Stimulated activated naive CD8-positive, alpha-beta T cell treated with anti-CD3 and anti-CD28 coated beads, Interleukin-15, Interleukin-2, amounts not matched to agents 100 ng/mL and 50 ng/mL, for 24 hours (primary cell): Measurements from ENCODE around the gene NT5C2.
A peak's percentile ranks its signal among the peaks of the same experiment; 100 is the strongest.

ENCODE experiments used
- H3K27ac Mint-ChIP-seq: one replicate; pipeline ENCODE4 v1.8.0; 2021; ENCODE audit warnings: mild to moderate bottlenecking, mixed read lengths
- H3K27me3 Mint-ChIP-seq: one replicate; pipeline ENCODE4 v1.8.0; 2021; ENCODE audit warnings: mixed read lengths
- H3K36me3 Mint-ChIP-seq: one replicate; pipeline ENCODE4 v1.8.0; 2021; ENCODE audit warnings: low read depth, mixed read lengths
- H3K4me1 Mint-ChIP-seq: one replicate; pipeline ENCODE4 v1.8.0; 2021; ENCODE audit warnings: low read depth, mixed read lengths
- H3K4me3 Mint-ChIP-seq: one replicate; pipeline ENCODE4 v1.8.0; 2021; ENCODE audit warnings: mild to moderate bottlenecking, mixed read lengths
- H3K9me3 Mint-ChIP-seq: one replicate; pipeline ENCODE4 v1.8.0; 2021; ENCODE audit warnings: mixed read lengths

Gene NT5C2

DNA sequence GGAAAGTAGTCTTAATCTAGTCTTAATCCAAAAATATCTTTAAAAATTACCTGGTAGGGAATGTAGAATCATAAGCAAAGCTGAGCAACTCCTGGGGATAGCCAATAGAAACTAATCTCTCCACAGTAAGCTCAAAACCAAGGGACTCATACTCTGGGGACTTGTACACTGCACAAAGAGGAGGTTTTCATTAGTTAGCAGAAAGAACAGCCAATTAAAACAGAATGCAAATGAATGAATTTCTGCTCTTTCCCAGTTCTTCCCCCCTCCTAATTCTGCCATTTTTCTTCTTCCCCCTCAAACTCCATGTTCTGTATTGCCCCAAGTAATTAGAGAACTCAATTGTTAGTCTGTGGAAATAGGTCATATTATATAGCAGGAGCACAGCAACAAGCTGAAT is 86.5 kb downstream of the NT5C2 start:
- no peak overlapping the region for H3K27ac Mint-ChIP-seq
- no peak overlapping the region for H3K4me3 Mint-ChIP-seq
- H3K36me3 Mint-ChIP-seq = peaks cover 38% of the 10 kb centered on the region
- no peaks in the 10 kb centered on the region for H3K9me3 Mint-ChIP-seq
- H3K27me3 Mint-ChIP-seq = no peaks in the 10 kb centered on the region
- peaks cover 7% of the 10 kb centered on the region for H3K4me1 Mint-ChIP-seq

DNA sequence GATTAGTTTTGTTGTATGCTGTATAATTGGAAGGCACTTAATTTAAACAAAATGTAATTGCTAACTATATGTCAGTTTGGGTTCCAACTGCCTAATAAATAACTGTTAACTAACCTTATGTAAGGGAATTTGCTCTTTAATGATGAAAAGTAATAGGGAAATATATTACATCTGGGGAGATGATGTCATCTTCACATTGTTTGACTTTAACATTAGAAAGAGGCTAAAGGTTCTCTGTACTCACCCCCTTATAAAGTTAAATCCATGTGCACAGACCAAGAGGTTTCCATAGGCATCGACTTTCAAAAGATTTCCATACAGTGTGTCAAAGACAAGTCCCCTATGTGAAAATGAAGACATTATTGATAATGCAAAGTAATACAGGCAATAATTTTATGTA is 87.6 kb downstream of the NT5C2 start:
- H3K4me3 Mint-ChIP-seq = no peak overlapping the region
- no peaks in the 10 kb centered on the region for H3K4me1 Mint-ChIP-seq
- no peak overlapping the region for H3K27ac Mint-ChIP-seq
- H3K36me3 Mint-ChIP-seq = peaks cover 36% of the 10 kb centered on the region
- no peaks in the 10 kb centered on the region for H3K27me3 Mint-ChIP-seq
- H3K9me3 Mint-ChIP-seq = no peaks in the 10 kb centered on the region

DNA sequence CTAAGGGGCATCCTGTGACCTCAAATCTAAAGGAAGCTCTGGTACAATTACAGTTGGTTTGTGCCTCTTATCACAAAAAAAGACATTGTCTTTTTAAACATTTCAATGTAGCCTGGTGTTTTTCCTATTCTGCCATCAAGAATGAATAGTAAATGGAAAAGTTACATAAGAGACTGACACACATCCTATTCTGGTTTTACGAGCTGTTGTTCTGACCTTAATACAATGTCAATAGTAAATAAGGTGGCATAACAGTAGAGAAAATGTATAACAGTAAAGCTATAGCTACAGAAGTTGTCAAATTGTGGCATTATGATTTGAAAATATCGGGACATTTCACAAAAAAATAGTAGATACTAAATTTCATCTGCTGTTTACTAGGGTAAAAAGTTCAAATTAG is 88.4 kb downstream of the NT5C2 start:
- H3K27ac Mint-ChIP-seq = no peak overlapping the region
- no peak overlapping the region for H3K4me3 Mint-ChIP-seq
- no peaks in the 10 kb centered on the region for H3K9me3 Mint-ChIP-seq
- H3K36me3 Mint-ChIP-seq = peaks cover 40% of the 10 kb centered on the region
- no peaks in the 10 kb centered on the region for H3K27me3 Mint-ChIP-seq
- no peaks in the 10 kb centered on the region for H3K4me1 Mint-ChIP-seq

DNA sequence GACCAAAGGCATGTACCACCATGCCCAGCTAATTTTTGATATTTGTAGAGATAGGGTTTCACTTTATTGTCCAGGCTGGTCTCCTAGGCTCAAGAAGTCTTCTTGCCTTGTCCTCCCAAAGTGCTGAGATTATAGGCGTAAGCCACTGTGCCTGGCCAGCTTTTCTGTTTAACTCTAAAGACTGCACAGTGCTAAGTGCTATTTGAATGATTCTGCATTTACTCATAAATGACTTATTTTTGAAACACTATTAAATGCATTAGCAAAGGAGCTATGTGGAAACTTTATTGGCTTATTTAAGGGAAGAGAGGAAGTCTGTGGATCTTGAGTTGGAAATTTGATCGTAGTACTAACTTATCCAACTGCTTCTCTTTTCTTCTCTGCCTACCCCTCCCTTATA is 89.1 kb downstream of the NT5C2 start:
- no peaks in the 10 kb centered on the region for H3K9me3 Mint-ChIP-seq
- H3K4me3 Mint-ChIP-seq = no peak overlapping the region
- H3K36me3 Mint-ChIP-seq = peaks cover 37% of the 10 kb centered on the region
- H3K27me3 Mint-ChIP-seq = no peaks in the 10 kb centered on the region
- H3K4me1 Mint-ChIP-seq = no peaks in the 10 kb centered on the region
- H3K27ac Mint-ChIP-seq = no peak overlapping the region

DNA sequence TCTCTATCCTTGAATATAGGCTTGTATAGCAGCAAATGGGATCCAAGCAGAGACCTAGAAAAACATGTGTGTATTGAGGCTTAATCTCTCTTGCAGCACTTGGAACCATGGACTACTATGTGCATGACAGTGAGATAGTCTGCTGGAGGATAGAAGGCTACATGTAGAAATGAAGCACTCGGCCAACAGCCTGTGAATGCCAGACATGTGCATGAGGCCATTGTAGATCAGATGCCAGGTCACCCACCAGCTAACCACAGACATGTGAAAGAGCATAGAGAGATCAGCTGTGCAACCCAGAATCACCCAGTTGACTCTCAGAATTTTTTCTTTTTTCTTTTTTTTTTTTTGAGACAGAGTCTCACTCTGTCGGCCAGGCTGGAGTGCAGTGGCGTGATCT is 90.9 kb downstream of the NT5C2 start:
- peaks cover under 1% of the 10 kb centered on the region for H3K4me1 Mint-ChIP-seq
- H3K27ac Mint-ChIP-seq = peak overlapping the region; percentile 32
- no peaks in the 10 kb centered on the region for H3K27me3 Mint-ChIP-seq
- H3K4me3 Mint-ChIP-seq = no peak overlapping the region
- no peaks in the 10 kb centered on the region for H3K9me3 Mint-ChIP-seq
- H3K36me3 Mint-ChIP-seq = peaks cover 50% of the 10 kb centered on the region

DNA sequence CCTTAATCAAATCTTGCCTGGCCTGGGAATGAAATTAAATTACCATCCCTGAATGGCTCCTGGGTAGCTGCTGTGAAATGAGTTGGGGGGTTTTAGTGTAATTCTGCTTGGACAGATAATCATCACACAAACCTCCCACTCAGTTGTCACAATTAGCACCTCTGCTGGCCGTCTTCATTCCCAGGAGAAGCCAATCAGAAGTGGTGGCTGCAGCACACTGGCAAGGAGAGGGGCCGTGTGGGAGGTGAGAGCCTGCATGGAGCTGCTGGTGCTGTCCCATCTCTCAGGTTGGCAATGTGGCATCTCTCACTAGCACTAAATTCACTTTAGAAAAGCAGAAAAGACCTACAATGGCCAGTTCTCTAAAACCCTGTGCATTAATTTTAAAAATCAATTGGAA is 92.5 kb downstream of the NT5C2 start:
- peaks cover 7% of the 10 kb centered on the region for H3K4me1 Mint-ChIP-seq

DNA sequence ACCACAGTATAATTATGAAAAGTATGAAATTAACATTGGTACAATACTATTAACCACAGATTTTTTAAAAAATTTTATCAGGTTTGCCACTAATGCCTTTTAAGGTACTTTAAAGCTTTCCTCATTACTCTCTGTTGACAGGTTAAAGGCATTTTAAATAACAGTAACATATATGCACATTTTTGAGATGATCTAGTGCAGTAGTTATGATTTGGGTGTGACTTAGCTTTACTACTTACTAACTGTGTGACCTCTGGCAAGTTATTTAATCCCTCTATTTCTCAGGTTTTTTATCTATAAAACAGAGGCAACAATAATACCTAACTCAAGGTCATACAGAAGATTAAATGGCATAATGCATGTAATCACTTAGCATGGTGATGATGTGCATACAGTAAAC is 94.8 kb downstream of the NT5C2 start:
- Mint-ChIP-seq H3K4me1 (peaks cover 7% of the 10 kb centered on the region), H3K27ac (no peak overlapping the region)

More for the DNA sequence above, 92.5 kb downstream of the NT5C2 start:
- Mint-ChIP-seq H3K27ac (no peak overlapping the region), H3K27me3 (no peaks in the 10 kb centered on the region), H3K9me3 (no peaks in the 10 kb centered on the region), H3K36me3 (peaks cover 53% of the 10 kb centered on the region), H3K4me3 (no peak overlapping the region)

DNA sequence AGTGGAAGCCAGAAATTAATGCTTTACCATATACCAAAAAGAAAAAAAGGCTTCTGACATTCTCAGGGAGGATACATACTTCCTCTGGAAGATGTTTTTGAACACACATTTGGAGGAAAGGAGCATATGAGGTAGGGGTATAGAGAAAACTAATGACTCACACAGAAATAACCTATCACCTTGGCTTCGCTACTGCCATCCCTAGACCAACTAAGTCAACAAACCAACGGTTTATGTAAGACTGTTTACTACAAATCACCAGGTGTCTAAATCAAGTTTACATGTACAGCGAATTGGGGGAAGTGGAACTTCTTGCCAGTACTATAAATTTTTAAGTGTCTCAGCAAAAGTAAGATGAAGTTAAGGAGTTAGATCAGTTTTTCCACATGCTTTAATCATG is 96.9 kb downstream of the NT5C2 start:
- H3K27ac Mint-ChIP-seq = peak overlapping the region; percentile 72
- no peaks in the 10 kb centered on the region for H3K9me3 Mint-ChIP-seq
- no peak overlapping the region for H3K4me3 Mint-ChIP-seq
- H3K27me3 Mint-ChIP-seq = no peaks in the 10 kb centered on the region
- peaks cover 7% of the 10 kb centered on the region for H3K4me1 Mint-ChIP-seq
- peaks cover 56% of the 10 kb centered on the region for H3K36me3 Mint-ChIP-seq

More for the DNA sequence above, 94.8 kb downstream of the NT5C2 start:
- H3K27me3 Mint-ChIP-seq = no peaks in the 10 kb centered on the region
- H3K36me3 Mint-ChIP-seq = peaks cover 59% of the 10 kb centered on the region
- H3K9me3 Mint-ChIP-seq = no peaks in the 10 kb centered on the region
- H3K4me3 Mint-ChIP-seq = no peak overlapping the region

DNA sequence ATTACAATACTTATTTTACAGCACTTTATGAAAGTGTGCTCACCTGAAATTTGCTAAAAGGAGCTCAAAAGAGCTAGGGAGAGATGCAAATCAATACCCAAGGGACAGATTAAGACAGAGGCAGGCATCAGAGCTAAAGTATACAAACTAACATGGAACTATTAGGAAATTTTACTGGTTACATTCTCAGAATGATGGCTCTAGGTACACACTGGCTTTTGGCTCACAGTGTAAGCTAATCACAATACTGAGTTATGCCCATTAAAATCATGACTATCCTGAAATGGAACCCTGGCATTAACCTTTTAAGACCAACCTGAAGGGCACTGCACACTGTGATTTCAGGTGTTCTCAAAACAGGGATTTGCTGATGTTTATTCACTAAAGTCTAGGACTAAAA is 98.1 kb downstream of the NT5C2 start:
- H3K36me3 Mint-ChIP-seq = peaks cover 59% of the 10 kb centered on the region
- no peaks in the 10 kb centered on the region for H3K27me3 Mint-ChIP-seq
- H3K4me3 Mint-ChIP-seq = no peak overlapping the region
- H3K4me1 Mint-ChIP-seq = peaks cover 7% of the 10 kb centered on the region
- H3K27ac Mint-ChIP-seq = no peak overlapping the region
- no peaks in the 10 kb centered on the region for H3K9me3 Mint-ChIP-seq

DNA sequence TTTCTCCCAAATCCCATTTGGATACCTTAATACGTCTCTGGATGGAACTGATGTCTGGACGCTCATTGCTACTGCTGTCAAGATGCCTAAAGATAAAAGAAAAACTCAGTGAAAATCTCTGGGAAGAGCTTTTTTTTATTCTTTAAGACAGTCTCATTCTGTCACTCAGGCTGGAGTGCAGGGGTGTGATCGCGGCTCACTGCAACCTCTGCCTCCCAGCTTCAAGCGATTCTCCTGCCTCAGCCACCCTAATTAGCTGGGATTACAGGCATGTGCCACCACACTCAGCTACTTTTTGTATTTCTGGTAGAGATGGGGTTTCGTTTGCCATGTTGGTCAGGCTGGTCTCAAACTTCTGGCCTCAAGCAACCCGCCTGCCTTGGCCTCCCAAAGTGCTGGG is 102.2 kb downstream of the NT5C2 start:
- Mint-ChIP-seq H3K27ac (no peak overlapping the region), H3K27me3 (no peaks in the 10 kb centered on the region), H3K4me3 (no peak overlapping the region), H3K9me3 (no peaks in the 10 kb centered on the region), H3K36me3 (peaks cover 56% of the 10 kb centered on the region), H3K4me1 (no peaks in the 10 kb centered on the region)

DNA sequence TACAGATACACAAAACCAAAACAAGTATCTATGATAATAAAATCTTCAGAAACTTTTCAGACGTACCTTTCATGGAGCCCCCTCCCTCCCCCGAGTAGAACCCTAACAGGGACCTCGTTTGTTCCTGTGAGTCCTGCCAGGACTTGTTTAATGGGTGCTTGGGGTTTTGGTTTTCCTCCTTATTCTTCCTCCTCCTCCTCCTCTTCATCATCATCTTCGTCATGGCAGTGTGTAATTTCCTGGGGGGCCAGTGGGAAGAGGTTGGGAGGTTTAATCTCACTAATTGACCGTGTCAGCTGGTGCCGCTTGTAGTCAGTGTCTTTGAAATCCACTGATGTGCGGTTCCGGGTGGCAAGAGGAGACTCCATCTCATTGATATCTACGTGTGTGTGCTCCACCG is 103.6 kb downstream of the NT5C2 start:
- H3K4me3 Mint-ChIP-seq = no peak overlapping the region
- no peak overlapping the region for H3K27ac Mint-ChIP-seq
- H3K36me3 Mint-ChIP-seq = peaks cover 60% of the 10 kb centered on the region

DNA sequence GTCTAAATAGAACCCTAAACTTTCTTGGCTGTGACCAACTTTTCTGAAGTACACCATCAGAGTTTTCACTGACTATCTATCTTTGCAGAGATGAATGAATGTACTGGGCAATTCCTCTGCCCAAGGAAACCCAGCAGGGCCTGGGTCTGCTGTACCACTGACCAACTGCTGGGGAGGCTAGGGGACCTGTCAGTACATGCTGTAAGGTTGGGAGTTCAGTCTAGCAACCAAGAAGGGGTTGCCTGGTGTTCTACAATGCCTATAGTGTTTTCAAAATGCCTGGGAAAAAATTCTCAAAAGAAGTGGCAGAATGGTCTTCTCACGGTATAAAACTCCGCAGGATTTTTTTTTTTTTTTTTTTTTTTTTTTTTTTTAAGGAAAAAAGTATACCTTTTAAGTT is 106.3 kb downstream of the NT5C2 start:
- no peaks in the 10 kb centered on the region for H3K4me1 Mint-ChIP-seq
- H3K4me3 Mint-ChIP-seq = no peak overlapping the region
- no peak overlapping the region for H3K27ac Mint-ChIP-seq
- peaks cover 47% of the 10 kb centered on the region for H3K36me3 Mint-ChIP-seq
- H3K9me3 Mint-ChIP-seq = no peaks in the 10 kb centered on the region
- H3K27me3 Mint-ChIP-seq = no peaks in the 10 kb centered on the region

More for the DNA sequence above, 103.6 kb downstream of the NT5C2 start:
- no peaks in the 10 kb centered on the region for H3K27me3 Mint-ChIP-seq
- no peaks in the 10 kb centered on the region for H3K4me1 Mint-ChIP-seq
- no peaks in the 10 kb centered on the region for H3K9me3 Mint-ChIP-seq

DNA sequence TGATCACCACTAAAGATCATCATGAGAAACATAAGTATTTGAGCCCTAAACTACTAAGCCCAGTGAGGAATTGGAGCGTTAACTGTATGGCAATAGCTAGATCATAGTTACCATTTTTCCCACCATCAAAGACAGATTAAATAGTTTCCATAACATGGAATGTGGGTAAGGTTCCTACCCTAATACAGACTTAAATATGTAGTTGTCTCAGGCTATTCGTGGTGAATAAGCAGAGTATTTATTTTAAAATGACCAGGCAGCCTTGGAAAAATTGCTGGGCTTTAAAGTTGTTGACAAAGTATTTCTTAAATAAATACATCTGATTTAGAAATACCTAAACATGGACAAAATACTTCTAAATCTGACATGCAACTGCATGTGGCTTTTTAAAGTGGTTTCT is 106.8 kb downstream of the NT5C2 start:
- H3K4me3 Mint-ChIP-seq = no peak overlapping the region
- no peak overlapping the region for H3K27ac Mint-ChIP-seq
- peaks cover 45% of the 10 kb centered on the region for H3K36me3 Mint-ChIP-seq
- H3K4me1 Mint-ChIP-seq = no peaks in the 10 kb centered on the region
- H3K9me3 Mint-ChIP-seq = no peaks in the 10 kb centered on the region
- H3K27me3 Mint-ChIP-seq = no peaks in the 10 kb centered on the region

DNA sequence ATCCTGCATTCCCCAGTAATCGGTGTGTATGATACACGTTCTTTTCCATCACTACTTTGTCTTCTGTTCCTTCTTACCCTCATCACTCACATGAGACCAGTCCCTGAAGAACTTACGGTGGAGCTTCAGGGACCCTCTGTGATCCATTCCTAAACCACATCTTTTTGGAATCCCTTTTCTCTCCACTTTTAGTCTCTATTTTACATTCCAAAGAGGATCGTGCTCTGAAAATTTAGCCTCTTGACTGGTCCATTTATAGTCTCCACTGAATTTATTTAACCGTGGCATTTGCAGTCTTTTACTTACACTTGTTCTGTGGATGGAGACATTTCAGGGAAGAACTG is 109.1 kb downstream of the NT5C2 start:
- no peaks in the 10 kb centered on the region for H3K9me3 Mint-ChIP-seq
- H3K27ac Mint-ChIP-seq = peak overlapping the region; percentile 33
- no peak overlapping the region for H3K4me3 Mint-ChIP-seq
- peaks cover 24% of the 10 kb centered on the region for H3K36me3 Mint-ChIP-seq
- no peaks in the 10 kb centered on the region for H3K27me3 Mint-ChIP-seq
- no peaks in the 10 kb centered on the region for H3K4me1 Mint-ChIP-seq

DNA sequence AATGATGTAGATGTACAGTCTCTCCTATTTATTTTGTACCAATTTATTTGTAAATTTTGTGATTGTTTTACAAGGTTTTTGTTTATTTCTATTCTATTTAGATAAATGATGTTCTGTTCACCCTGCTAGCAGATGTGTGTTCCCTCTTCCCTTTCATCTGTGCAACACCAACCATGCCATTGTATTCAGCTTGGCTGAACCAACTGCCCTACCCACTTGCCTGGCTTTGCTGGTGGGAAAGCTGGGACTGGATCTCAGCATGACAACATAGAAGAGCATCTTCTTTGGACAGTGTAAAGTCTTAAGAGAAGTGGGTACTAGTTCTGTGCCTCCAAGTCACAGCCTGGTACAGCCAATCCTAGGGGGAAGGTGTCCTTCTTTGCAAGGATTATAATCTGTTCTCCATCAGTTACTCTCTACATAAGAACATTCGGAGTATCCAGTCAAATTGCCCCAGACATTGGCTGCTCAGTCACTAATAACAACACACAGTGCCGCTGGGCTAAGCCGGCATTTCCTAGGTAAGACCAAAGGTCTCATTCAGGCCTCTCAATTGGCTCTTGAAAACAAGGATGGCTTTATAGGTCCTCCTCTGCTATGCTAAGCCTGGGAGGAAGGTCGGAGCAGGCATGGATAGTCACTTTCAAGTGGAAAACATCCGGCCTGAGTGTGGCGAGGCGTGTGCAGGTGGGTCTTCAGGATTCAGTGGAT is 109.7 kb downstream of the NT5C2 start:
- H3K9me3 Mint-ChIP-seq = no peaks in the 10 kb centered on the region
- H3K27me3 Mint-ChIP-seq = no peaks in the 10 kb centered on the region
- no peaks in the 10 kb centered on the region for H3K4me1 Mint-ChIP-seq
- H3K4me3 Mint-ChIP-seq = no peak overlapping the region
- H3K36me3 Mint-ChIP-seq = peaks cover 23% of the 10 kb centered on the region
- no peak overlapping the region for H3K27ac Mint-ChIP-seq

DNA sequence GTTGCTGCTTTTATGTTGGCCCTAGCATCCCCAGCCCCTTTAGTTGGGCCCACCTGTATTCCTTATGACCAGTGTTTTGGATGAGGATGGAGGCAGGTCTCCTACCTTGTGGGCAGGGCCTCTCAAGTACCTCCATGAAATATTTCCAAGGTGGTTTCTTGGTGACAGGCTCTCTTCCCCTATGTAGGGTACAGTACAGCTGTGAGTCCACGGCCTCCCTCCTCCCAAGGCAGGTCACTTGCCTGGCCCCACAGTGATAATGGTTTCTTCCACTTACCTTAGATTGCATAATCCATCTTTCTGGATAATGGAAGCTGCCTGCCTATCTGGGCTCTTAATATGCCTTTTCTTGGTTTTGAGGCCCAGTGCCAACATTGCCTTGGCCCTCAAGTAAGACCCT is 110.4 kb downstream of the NT5C2 start:
- H3K9me3 Mint-ChIP-seq = no peaks in the 10 kb centered on the region

More for the DNA sequence above, 110.4 kb downstream of the NT5C2 start:
- Mint-ChIP-seq H3K4me1 (no peaks in the 10 kb centered on the region), H3K27me3 (no peaks in the 10 kb centered on the region), H3K4me3 (no peak overlapping the region), H3K36me3 (peaks cover 22% of the 10 kb centered on the region), H3K27ac (no peak overlapping the region)
